GM23248 (cell line): ENCODE data around the gene PPIA. TPM values are rescaled to one million over a fixed set of nuclear protein-coding genes. Genes with fewer than 3 reads are reported as not detected.

Experiments
- DNase-seq: peaks from one replicate; pipeline ENCODE4 v3.0.0-alpha.2; 2015
- H2AFZ ChIP-seq: fragments of 200-600 bp; sonication (generic); 2 replicates; pipeline ENCODE4 v1.6.1; 2016; ENCODE audit warnings: antibody characterized with exemption
- H3F3A ChIP-seq: fragments of 200-600 bp; sonication (generic); 2 replicates; pipeline ENCODE4 v1.6.1; 2016; ENCODE audit warnings: mild to moderate bottlenecking, antibody characterized with exemption, mixed run types; ENCODE audit not compliant: insufficient read depth
- H3K27ac ChIP-seq: fragments of 200-600 bp; sonication (generic); 2 replicates; pipeline ENCODE4 v1.5.1; 2016; ENCODE audit warnings: mild to moderate bottlenecking
- H3K27me3 ChIP-seq: fragments of 200-600 bp; sonication (generic); replicated peaks from 2 replicates; pipeline ENCODE4 v1.6.1; 2016; ENCODE audit warnings: mild to moderate bottlenecking; ENCODE audit not compliant: insufficient read depth
- H3K36me3 ChIP-seq: fragments of 200-600 bp; sonication (generic); 2 replicates; pipeline ENCODE4 v1.6.1; 2016; ENCODE audit warnings: low read depth, mild to moderate bottlenecking
- H3K4me1 ChIP-seq: fragments of 200-600 bp; sonication (generic); 2 replicates; pipeline ENCODE4 v1.6.1; 2016; ENCODE audit warnings: mild to moderate bottlenecking; ENCODE audit not compliant: insufficient read depth
- H3K4me2 ChIP-seq: fragments of 200-600 bp; sonication (generic); one replicate; pipeline ENCODE4 v1.6.1; 2016; ENCODE audit warnings: mild to moderate bottlenecking; ENCODE audit not compliant: unreplicated experiment
- H3K4me3 ChIP-seq: fragments of 200-600 bp; sonication (generic); 2 replicates; pipeline ENCODE4 v1.5.1; 2016; ENCODE audit warnings: mild to moderate bottlenecking
- H3K79me2 ChIP-seq: fragments of 200-600 bp; sonication (generic); 2 replicates; pipeline ENCODE4 v1.6.1; 2016; ENCODE audit warnings: mild to moderate bottlenecking; ENCODE audit not compliant: insufficient read depth
- H3K9ac ChIP-seq: fragments of 200-600 bp; sonication (generic); 2 replicates; pipeline ENCODE4 v1.6.1; 2016; ENCODE audit warnings: mild to moderate bottlenecking
- H3K9me2 ChIP-seq: fragments of 200-600 bp; sonication (generic); 2 replicates; pipeline ENCODE4 v1.6.1; 2016; ENCODE audit warnings: mixed run types, mild to moderate bottlenecking, moderate library complexity; ENCODE audit not compliant: insufficient read depth
- H3K9me3 ChIP-seq: fragments of 200-600 bp; sonication (generic); one replicate; pipeline ENCODE4 v1.6.1; 2017; ENCODE audit warnings: low read depth
- H4K20me1 ChIP-seq: fragments of 200-600 bp; sonication (generic); 2 replicates; pipeline ENCODE4 v1.6.0; 2016; ENCODE audit not compliant: insufficient read depth
- EZH2 ChIP-seq: fragments of 200-600 bp; sonication (generic); IDR thresholded peaks from 2 replicates; pipeline ENCODE4 v1.6.1; 2018; ENCODE audit warnings: antibody characterized with exemption, mild to moderate bottlenecking; ENCODE audit not compliant: insufficient read depth, poor library complexity, severe bottlenecking
- EZH2phosphoT487 ChIP-seq: fragments of 200-600 bp; sonication (generic); IDR thresholded peaks from 2 replicates; pipeline ENCODE4 v1.6.1; 2018; ENCODE audit warnings: antibody characterized with exemption, moderate library complexity, mild to moderate bottlenecking, low read depth; ENCODE audit not compliant: insufficient read depth
- WGBS, 2 experiments: methylation state at CpG; one replicate each; pipeline ENCODE4 v1.1.6; 2015 to 2017; ENCODE audit warnings: low lambda C conversion rate in 2 of 2, low coverage in 1 of 2; ENCODE audit errors: missing lambda C conversion rate in 2 of 2; 5-methylcytosine and 5-hydroxymethylcytosine counted together
- in situ Hi-C: fragments of 300-500 bp; cut with MboI; formaldehyde crosslinking; loops from 2 replicates; pipeline ENCODE4 v1.15.0; 2020
- polyA plus RNA-seq: library from polyadenylated mRNA; unstranded; fragments of >200 nt; fragmentation: Nextera tagmentation; extraction: Ambion mirVana; gene quantifications from 2 replicates; pipeline ENCODE4 v1.2.1, GENCODE V29; 2016
- total RNA-seq: library from RNA; depleted of rRNA; stranded (reverse); fragments of >200 nt; shearing (Covaris generic); gene quantifications from 2 replicates; pipeline ENCODE4 v1.2.3, GENCODE V29; 2014

Gene PPIA
- total and polyA plus RNA-seq, 2 experiments from 2014 or later, result 2,752 to 3,141 TPM

GRCh38 chr7:44765579-44766415, 30.7 kb upstream of the PPIA start:
- no peak for TF ChIP-seq EZH2
- no peak for TF ChIP-seq EZH2phosphoT487
- WGBS, 2 experiments, result 89 to 93% methylated on average over 15 to 17 of the region's 17 CpGs

GRCh38 chr7:44766416-44766801, 30.1 kb upstream of the PPIA start:
- peaks cover 23% of the 10 kb centered on the region; the same call in 1 of the 2 replicates for H3K36me3 ChIP-seq
- 81 to 85% methylated on average over 11 of the region's 11 CpGs for WGBS, 2 experiments
- H3K9me2 ChIP-seq, result no peaks in the 10 kb centered on the region
- no peak overlapping the region for H2AFZ ChIP-seq
- H3F3A ChIP-seq, result peaks cover 23% of the 10 kb centered on the region
- H3K4me2 ChIP-seq, result no peak overlapping the region
- H3K9ac ChIP-seq, result no peak overlapping the region
- H3K9me3 ChIP-seq, result no peaks in the 10 kb centered on the region
- no peak overlapping the region for H3K4me3 ChIP-seq
- no peaks in the 10 kb centered on the region for H3K79me2 ChIP-seq
- no peak overlapping the region for H3K27ac ChIP-seq
- in situ Hi-C loops, result no loop called here
- peaks cover 30% of the 10 kb centered on the region for H3K4me1 ChIP-seq
- H3K27me3 ChIP-seq, result no peaks in the 10 kb centered on the region
- TF ChIP-seq EZH2 (no peak), EZH2phosphoT487 (no peak)
- DNase-seq, result no peak
- no peaks in the 10 kb centered on the region for H4K20me1 ChIP-seq

More at GRCh38 chr7:44765579-44766415, 30.7 kb upstream of the PPIA start:
- H3K9me2 ChIP-seq, result no peaks in the 10 kb centered on the region
- no peak overlapping the region for H3K27ac ChIP-seq
- in situ Hi-C loops, result no loop called here
- H3F3A ChIP-seq, result peaks cover 21% of the 10 kb centered on the region
- H3K79me2 ChIP-seq, result no peaks in the 10 kb centered on the region
- no peak for DNase-seq
- H3K36me3 ChIP-seq, result peaks cover 23% of the 10 kb centered on the region; the same call in 1 of the 2 replicates
- H3K9ac ChIP-seq, result no peak overlapping the region
- peaks cover 30% of the 10 kb centered on the region for H3K4me1 ChIP-seq
- no peaks in the 10 kb centered on the region for H4K20me1 ChIP-seq
- H2AFZ ChIP-seq, result no peak overlapping the region
- H3K9me3 ChIP-seq, result no peaks in the 10 kb centered on the region
- H3K4me3 ChIP-seq, result no peak overlapping the region
- no peaks in the 10 kb centered on the region for H3K27me3 ChIP-seq
- no peak overlapping the region for H3K4me2 ChIP-seq

GRCh38 chr7:44767134-44767911, 29.2 kb upstream of the PPIA start:
- peaks cover 23% of the 10 kb centered on the region for H3F3A ChIP-seq
- H3K79me2 ChIP-seq, result no peaks in the 10 kb centered on the region
- H3K9ac ChIP-seq, result no peak overlapping the region
- no peak overlapping the region for H3K27ac ChIP-seq
- no peaks in the 10 kb centered on the region for H3K9me2 ChIP-seq
- peaks cover 30% of the 10 kb centered on the region for H3K4me1 ChIP-seq
- no peaks in the 10 kb centered on the region for H4K20me1 ChIP-seq
- DNase-seq, result no peak
- in situ Hi-C loops, result no loop called here
- 71 to 76% methylated on average over 19 of the region's 19 CpGs for WGBS, 2 experiments
- no peaks in the 10 kb centered on the region for H3K9me3 ChIP-seq
- H3K27me3 ChIP-seq, result no peaks in the 10 kb centered on the region
- no peak overlapping the region for H3K4me2 ChIP-seq
- TF ChIP-seq EZH2phosphoT487, result no peak
- H2AFZ ChIP-seq, result no peak overlapping the region
- H3K36me3 ChIP-seq, result peaks cover 23% of the 10 kb centered on the region; the same call in 1 of the 2 replicates
- H3K4me3 ChIP-seq, result no peak overlapping the region

GRCh38 chr7:44767912-44768627, 28.4 kb upstream of the PPIA start:
- H3F3A ChIP-seq, result peaks cover 23% of the 10 kb centered on the region
- TF ChIP-seq EZH2phosphoT487 (no peak), EZH2 (no peak)
- peak; percentile 46 for DNase-seq
- no peaks in the 10 kb centered on the region for H3K79me2 ChIP-seq
- in situ Hi-C loops, result no loop called here
- H3K9me3 ChIP-seq, result no peaks in the 10 kb centered on the region
- H3K9ac ChIP-seq, result no peak overlapping the region
- H3K9me2 ChIP-seq, result no peaks in the 10 kb centered on the region
- H3K4me1 ChIP-seq, result peaks cover 30% of the 10 kb centered on the region
- H3K27ac ChIP-seq, result no peak overlapping the region
- 36 to 38% methylated on average over 12 of the region's 12 CpGs for WGBS, 2 experiments
- H3K4me2 ChIP-seq, result peak overlapping the region; percentile 26
- H3K4me3 ChIP-seq, result no peak overlapping the region
- H4K20me1 ChIP-seq, result no peaks in the 10 kb centered on the region
- no peaks in the 10 kb centered on the region for H3K27me3 ChIP-seq
- H3K36me3 ChIP-seq, result peaks cover 23% of the 10 kb centered on the region; the same call in 1 of the 2 replicates
- no peak overlapping the region for H2AFZ ChIP-seq
